H1 (cell line): ENCODE results near the gene MAN2A1. TPM values are rescaled to one million over a fixed set of nuclear protein-coding genes. Genes with fewer than 3 reads are reported as not detected.

ENCODE experiments used
- CTCF ChIA-PET: fragments of 300-600 bp; sonication (Branson Sonifier 250); formaldehyde crosslinking; loops from one replicate; lab custom pipeline; 2021; ENCODE audit not compliant: partially characterized antibody; lab: Charles Lee
- POLR2A ChIA-PET: fragments of 300-600 bp; sonication (Branson Sonifier 250); formaldehyde crosslinking; loops from one replicate; lab custom pipeline; 2021; ENCODE audit warnings: inconsistent platforms; ENCODE audit not compliant: partially characterized antibody; lab: Charles Lee
- DNase-seq, 2 experiments: peaks; one replicate each; pipeline versions ENCODE4 v3.0.0 to v3.0.0-alpha.2; 2010 to 2022; ENCODE audit warnings: low spot score in 2 of 2, low read depth in 1 of 2, mixed read lengths in 1 of 2
- FAIRE-seq: peaks from 2 replicates; lab custom pipeline; 2011; peaks lifted over from hg19 to GRCh38; lab: Jason Lieb, UNC
- H2AFZ ChIP-seq: 2 replicates; pipeline ENCODE4 v1.8.1; 2012; ENCODE audit warnings: low read length, inconsistent platforms
- H2AK5ac ChIP-seq: 2 replicates; pipeline ENCODE4 v1.6.1; 2013; ENCODE audit warnings: low read depth, low read length
- H2BK120ac ChIP-seq: replicated peaks from 2 replicates; pipeline ENCODE3; 2013; ENCODE audit warnings: low read depth, low read length, inconsistent platforms
- H2BK12ac ChIP-seq: 2 replicates; pipeline ENCODE4 v1.6.1; 2013; ENCODE audit warnings: low read depth, low read length
- H2BK15ac ChIP-seq: 2 replicates; pipeline ENCODE4 v1.6.1; 2013; ENCODE audit warnings: low read length
- H2BK20ac ChIP-seq: 2 replicates; pipeline ENCODE4 v1.6.1; 2013; ENCODE audit warnings: low read length
- H2BK5ac ChIP-seq: 2 replicates; pipeline ENCODE4 v1.6.1; 2013; ENCODE audit warnings: low read depth, low read length
- H3K14ac ChIP-seq: 2 replicates; pipeline ENCODE4 v1.6.1; 2013; ENCODE audit warnings: inconsistent platforms; ENCODE audit not compliant: insufficient read length
- H3K18ac ChIP-seq: 2 replicates; pipeline ENCODE4 v1.6.1; 2013; ENCODE audit warnings: low read length; ENCODE audit errors: extremely low read depth
- H3K23ac ChIP-seq: 2 replicates; pipeline ENCODE4 v1.6.1; 2013; ENCODE audit warnings: inconsistent platforms; ENCODE audit not compliant: insufficient read length
- H3K23me2 ChIP-seq: 2 replicates; pipeline ENCODE4 v1.6.1; 2013; ENCODE audit warnings: low read depth, low read length
- H3K27ac ChIP-seq: 2 replicates; pipeline ENCODE4 v1.6.1; 2011; ENCODE audit warnings: low read depth, low read length, inconsistent platforms
- H3K27me3 ChIP-seq, 4 experiments: replicated peaks in 1 of 4; 1 replicate in 1 of 4; 2 replicates in 3 of 4; pipeline versions ENCODE4 v1.6.1 to v1.8.1; 2011 to 2013; ENCODE audit warnings: low read length in 3 of 4, mild to moderate bottlenecking in 3 of 4, inconsistent platforms in 2 of 4, mixed read lengths in 2 of 4, moderate library complexity in 1 of 4; ENCODE audit not compliant: control insufficient read depth in 3 of 4, insufficient read depth in 3 of 4; ENCODE audit errors: extremely low read depth in 1 of 4
- H3K36me3 ChIP-seq, 4 experiments: 2 replicates each; pipeline versions ENCODE4 v1.6.1 to v1.8.1; 2011 to 2013; ENCODE audit warnings: mild to moderate bottlenecking in 4 of 4, low read length in 3 of 4, moderate library complexity in 2 of 4, control low read depth in 1 of 4, inconsistent platforms in 1 of 4; ENCODE audit not compliant: insufficient read depth in 4 of 4, control insufficient read depth in 2 of 4
- H3K4ac ChIP-seq: replicated peaks from 2 replicates; pipeline ENCODE3; 2013; ENCODE audit warnings: low read length, low read depth, mixed read lengths, inconsistent platforms; ENCODE audit not compliant: insufficient read length
- H3K4me1 ChIP-seq, 4 experiments: replicated peaks in 1 of 4; 1 replicate in 1 of 4; 2 replicates in 3 of 4; pipeline versions ENCODE4 v1.6.1 to v1.8.1; 2011 to 2013; ENCODE audit warnings: low read length in 3 of 4, inconsistent platforms in 2 of 4, mixed read lengths in 1 of 4; ENCODE audit not compliant: insufficient read depth in 4 of 4, control insufficient read depth in 3 of 4
- H3K4me2 ChIP-seq, 2 experiments: 2 replicates each; pipeline versions ENCODE4 v1.6.1 to v1.8.1; 2011 to 2013; ENCODE audit warnings: low read depth in 2 of 2, low read length in 2 of 2, control low read depth in 1 of 2, inconsistent platforms in 1 of 2, mild to moderate bottlenecking in 1 of 2; ENCODE audit not compliant: insufficient read depth in 1 of 2
- H3K4me3 ChIP-seq, 4 experiments: fragments of 200-600, 300-600 bp in 1 of 4; sonication (generic), shearing (Covaris generic), sonication (Bioruptor Twin) in 1 of 4; 2 replicates each; pipeline versions ENCODE4 v1.5.1 to v1.8.1; 2011 to 2016; ENCODE audit warnings: low read length in 4 of 4, low read depth in 3 of 4, control low read depth in 2 of 4, inconsistent platforms in 2 of 4, mild to moderate bottlenecking in 2 of 4, mixed read lengths in 1 of 4, moderate library complexity in 1 of 4; ENCODE audit not compliant: insufficient read depth in 2 of 4; ENCODE audit errors: extremely low read depth in 1 of 4
- H3K56ac ChIP-seq: replicated peaks from 2 replicates; pipeline ENCODE3; 2013; ENCODE audit warnings: low read depth, mild to moderate bottlenecking, mixed read lengths, low read length, inconsistent platforms; ENCODE audit not compliant: insufficient read length
- H3K79me1 ChIP-seq: 2 replicates; pipeline ENCODE4 v1.6.1; 2013; ENCODE audit warnings: low read depth, low read length, control low read depth
- H3K79me2 ChIP-seq, 2 experiments: 2 replicates each; pipeline versions ENCODE4 v1.6.1 to v1.8.1; 2012 to 2013; ENCODE audit warnings: low read length in 2 of 2, mild to moderate bottlenecking in 2 of 2, inconsistent platforms in 1 of 2; ENCODE audit not compliant: insufficient read depth in 2 of 2, control insufficient read depth in 1 of 2
- H3K9ac ChIP-seq, 4 experiments: replicated peaks in 1 of 4; 1 replicate in 1 of 4; 2 replicates in 3 of 4; pipeline versions ENCODE4 v1.6.1 to v1.8.1; 2011 to 2013; ENCODE audit warnings: low read depth in 3 of 4, low read length in 3 of 4, control low read depth in 2 of 4, mild to moderate bottlenecking in 2 of 4, moderate library complexity in 2 of 4, inconsistent platforms in 1 of 4; ENCODE audit errors: extremely low read depth in 1 of 4
- H3K9me3 ChIP-seq, 2 experiments: 2 replicates each; pipeline versions ENCODE4 v1.6.1 to v1.8.1; 2012 to 2013; ENCODE audit warnings: mild to moderate bottlenecking in 2 of 2, moderate library complexity in 2 of 2, control low read depth in 1 of 2, inconsistent platforms in 1 of 2, low read depth in 1 of 2, low read length in 1 of 2, mixed read lengths in 1 of 2; ENCODE audit not compliant: insufficient read depth in 2 of 2
- H4K20me1 ChIP-seq, 2 experiments: replicated peaks in 1 of 2; 2 replicates each; pipeline versions ENCODE3 to v1.8.1; 2011 to 2013; ENCODE audit warnings: inconsistent platforms in 2 of 2, low read length in 2 of 2, mild to moderate bottlenecking in 1 of 2; ENCODE audit not compliant: insufficient read depth in 2 of 2, control insufficient read depth in 1 of 2
- H4K5ac ChIP-seq: 2 replicates; pipeline ENCODE4 v1.6.1; 2013; ENCODE audit warnings: low read length, low read depth, mixed read lengths, inconsistent platforms; ENCODE audit not compliant: insufficient read length
- H4K8ac ChIP-seq: 2 replicates; pipeline ENCODE4 v1.8.0; 2013; ENCODE audit warnings: mild to moderate bottlenecking, moderate library complexity, low read length, inconsistent platforms; ENCODE audit not compliant: insufficient read depth; ENCODE audit errors: extremely low read depth
- H4K91ac ChIP-seq: replicated peaks from 2 replicates; pipeline ENCODE3; 2013; ENCODE audit warnings: low read length, mixed read lengths, inconsistent platforms; ENCODE audit not compliant: insufficient read length
- ASH2L ChIP-seq: fragments of 200-600, 300-600 bp; sonication (generic); IDR thresholded peaks from one replicate; pipeline ENCODE4 v1.7.1; 2017; ENCODE audit warnings: low read length
- BCL11A ChIP-seq, 2 experiments: IDR thresholded peaks; one replicate each; pipeline ENCODE4 v1.6.1; 2011; ENCODE audit warnings: low read depth in 2 of 2, low read length in 2 of 2, mild to moderate bottlenecking in 2 of 2
- BRCA1 ChIP-seq: IDR thresholded peaks from 2 replicates; pipeline ENCODE4 v1.6.1; 2012; ENCODE audit warnings: low read depth, low read length, improper control_type of control experiment
- CBX8 ChIP-seq: fragments of 300-800, 300-1000 bp; sonication (generic); IDR thresholded peaks from 2 replicates; pipeline ENCODE4 v1.7.1; 2016; ENCODE audit warnings: low read depth, low read length, borderline replicate concordance
- CHD1 ChIP-seq: IDR thresholded peaks from 2 replicates; pipeline ENCODE4 v1.6.1; 2012; ENCODE audit warnings: low read depth, low read length, improper control_type of control experiment
- CREB1 ChIP-seq: IDR thresholded peaks from 2 replicates; pipeline ENCODE4 v1.6.1; 2012; ENCODE audit warnings: inconsistent platforms
- CTBP2 ChIP-seq: IDR thresholded peaks from 2 replicates; pipeline ENCODE4 v1.7.0; 2011; ENCODE audit warnings: borderline replicate concordance, mild to moderate bottlenecking, moderate library complexity, mixed read lengths, low read length; ENCODE audit not compliant: insufficient read depth, insufficient read length
- GABPA ChIP-seq: IDR thresholded peaks from 2 replicates; pipeline ENCODE4 v1.6.1; 2011; ENCODE audit warnings: mild to moderate bottlenecking, low read length, moderate library complexity, borderline replicate concordance; ENCODE audit not compliant: insufficient read depth
- KDM5A ChIP-seq: fragments of 200-600 bp; IDR thresholded peaks from 2 replicates; pipeline ENCODE4 v1.7.1; 2012; ENCODE audit warnings: mild to moderate bottlenecking, low read length, inconsistent platforms, mixed read lengths
- PHF8 ChIP-seq: fragments of 200-600 bp; sonication (generic); conservative IDR thresholded peaks from 2 replicates; pipeline ENCODE4 v1.7.1; 2012; ENCODE audit warnings: low read depth, mild to moderate bottlenecking, inconsistent platforms, low read length, moderate library complexity
- SIRT6 ChIP-seq: IDR thresholded peaks from one replicate; pipeline ENCODE4 v1.7.1; 2012; ENCODE audit warnings: low read length, inconsistent platforms
- SP1 ChIP-seq: IDR thresholded peaks from 2 replicates; pipeline ENCODE4 v1.6.1; 2011; ENCODE audit warnings: low read depth, low read length
- TAF1 ChIP-seq: IDR thresholded peaks from 2 replicates; pipeline ENCODE4 v1.6.1; 2011; ENCODE audit warnings: mild to moderate bottlenecking, low read depth, low read length
- USF2 ChIP-seq: IDR thresholded peaks from 2 replicates; pipeline ENCODE4 v1.6.1; 2011; ENCODE audit warnings: low read length, improper control_type of control experiment
- YY1 ChIP-seq: IDR thresholded peaks from 2 replicates; pipeline ENCODE4 v1.6.1; 2011; ENCODE audit warnings: low read depth, mild to moderate bottlenecking, low read length
- WGBS, 2 experiments: shearing (Covaris generic) in 1 of 2; methylation state at CpG; one replicate each; pipeline versions ENCODE4 v1.1.6 to v1.1.7; 2013 to 2015; ENCODE audit warnings: low lambda C conversion rate in 2 of 2, mixed read lengths in 2 of 2, inconsistent platforms in 1 of 2, low coverage in 1 of 2, missing lambda C conversion rate in 1 of 2; ENCODE audit not compliant: insufficient replicate concordance in 2 of 2, insufficient coverage in 1 of 2, insufficient read length in 1 of 2; ENCODE audit errors: extremely low coverage in 1 of 2, missing lambda C conversion rate in 1 of 2; 5-methylcytosine and 5-hydroxymethylcytosine counted together
- polyA plus RNA-seq, 7 experiments: library from polyadenylated mRNA; depleted of rRNA in 3 of 7; stranded (reverse) in 5 of 7; unstranded in 2 of 7; fragments of >200 nt in 5 of 7; fragments of 200-250 nt in 2 of 7; gene quantifications; 1 replicate in 5 of 7; 2 replicates in 1 of 7; 4 replicates in 1 of 7; pipeline versions ENCODE4 v1.2.1 to v1.2.3, GENCODE V29; 2011 to 2013; ENCODE audit warnings: missing spikeins in 2 of 7, mixed read lengths in 2 of 7
- total RNA-seq: library from RNA; stranded (reverse); fragmentation: NEBNext Ultra II Directional; extraction: Animal tissue kit (Norgen Biotek cat#: 25700); gene quantifications from 2 replicates; pipeline ENCODE4 v1.2.1, GENCODE V29; 2021

Gene MAN2A1
- total and polyA plus RNA-seq, 2 of the 8 experiments (the other 6 are each of a cell fraction or from before 2014, with no cell fraction given): 29.1 to 102 TPM

- H4K8ac ChIP-seq: no peak overlapping the region
- H2BK12ac ChIP-seq: no peak overlapping the region
- TF ChIP-seq BRCA1: no peak
- no peak for TF ChIP-seq ASH2L
- TF ChIP-seq TAF1: no peak
- TF ChIP-seq SP1: no peak
- TF ChIP-seq GABPA: no peak
- TF ChIP-seq CHD1: no peak
- TF ChIP-seq YY1: no peak
- no peak for TF ChIP-seq CBX8
- no peak for TF ChIP-seq CREB1
- TF ChIP-seq BCL11A (IDR thresholded peaks at IDR 0.05; ENCODE audit: low read depth in 2 of 2, low read length in 2 of 2): no peak
- no peak for TF ChIP-seq SIRT6
- no peak for TF ChIP-seq USF2
- no peak for TF ChIP-seq CTBP2
- no peak for TF ChIP-seq KDM5A
- no peak for TF ChIP-seq PHF8
These were observed 136.7 kb downstream of the MAN2A1 start for GRCh38 chr5:109826426-109826825.

More at GRCh38 chr5:109826426-109826825, 136.7 kb downstream of the MAN2A1 start:
- Histone ChIP-seq H3K9ac (no peak overlapping the region), H2BK20ac (no peak overlapping the region), H2AK5ac (no peak overlapping the region), H4K5ac (no peak overlapping the region), H3K4me1 (no peaks in the 10 kb centered on the region), H3K56ac (no peak overlapping the region), H2BK120ac (no peak overlapping the region), H3K79me1 (no peaks in the 10 kb centered on the region), H3K4me2 (no peak overlapping the region), H3K27me3 (no peaks in the 10 kb centered on the region), H3K36me3 (peaks cover 8 to 54% (median 22%) of the 10 kb centered on the region in 4 experiments; a peak in 7 of 8 replicates), H3K23me2 (no peaks in the 10 kb centered on the region), H4K20me1 (no peaks in the 10 kb centered on the region), H3K23ac (no peak overlapping the region), H3K79me2 (no peaks in the 10 kb centered on the region), H2BK15ac (no peak overlapping the region), H2BK5ac (no peak overlapping the region), H3K27ac (no peak overlapping the region), H2AFZ (no peak overlapping the region), H3K9me3 (no peaks in the 10 kb centered on the region; a peak in 1 of 4 replicates), H3K18ac (no peak overlapping the region), H4K91ac (no peak overlapping the region), H3K14ac (no peak overlapping the region), H3K4ac (no peak overlapping the region), H3K4me3 (no peak overlapping the region)
- ChIA-PET CTCF (no interaction called here), POLR2A (no interaction called here)
- WGBS, 2 experiments: 96% methylated on average over 6 of the region's 6 CpGs; no CpG with 5 or more reads in 1 of the 2 experiments
- DNase-seq (no peak), FAIRE-seq (no peak)
